ENCODE results near the gene SART1. TPM values are rescaled to one million over a fixed set of nuclear protein-coding genes. Genes with fewer than 3 reads are reported as not detected.

SART1 gene
- total RNA-seq, 1 donor from 2014 or later = 26.0 TPM

GRCh38 chr11:65972116-65972515 lies 10.6 kb downstream of the SART1 start:
- H3K4me1 ChIP-seq = no peaks in the 10 kb centered on the region
- H3K9me3 ChIP-seq = no peaks in the 10 kb centered on the region
- no peak for DNase-seq (ENCODE audit: extremely low spot score in 2 of 2)
- peaks cover 5 to 51% of the 10 kb centered on the region in 2 donors for H3K36me3 ChIP-seq
- no peak overlapping the region for H3K27ac ChIP-seq
- intact Hi-C loops (cut with DNase I) = no loop called here
- no peak overlapping the region for H3K4me3 ChIP-seq
- no peaks in the 10 kb centered on the region for H3K27me3 ChIP-seq
- TF ChIP-seq POLR2A (IDR thresholded peaks at IDR 0.05) (no peak), POLR2AphosphoS5 (IDR thresholded peaks at IDR 0.05; ENCODE audit: insufficient read depth in 1 of 2, low read depth in 1 of 2) (no peak), CTCF (IDR thresholded peaks at IDR 0.05) (no peak)

- Histone ChIP-seq H3K4me1 (no peaks in the 10 kb centered on the region), H3K27ac (no peak overlapping the region), H3K36me3 (peaks cover 0 to 50% of the 10 kb centered on the region in 2 donors), H3K4me3 (no peak overlapping the region), H3K27me3 (no peaks in the 10 kb centered on the region), H3K9me3 (no peaks in the 10 kb centered on the region)
- TF ChIP-seq CTCF (IDR thresholded peaks at IDR 0.05) = no peak
- TF ChIP-seq POLR2AphosphoS5 (IDR thresholded peaks at IDR 0.05; ENCODE audit: insufficient read depth in 1 of 2, low read depth in 1 of 2) = no peak
- TF ChIP-seq POLR2A (IDR thresholded peaks at IDR 0.05) = no peak
- DNase-seq (ENCODE audit: extremely low spot score in 2 of 2) = no peak
- intact Hi-C loops (cut with DNase I) = no loop called here
Measured at GRCh38 chr11:65973439-65974110, 12.0 kb downstream of the SART1 start.

GRCh38 chr11:65975771-65976170 lies 14.2 kb downstream of the SART1 start:
- no peak overlapping the region for H3K4me3 ChIP-seq
- intact Hi-C loops (cut with DNase I) = no loop called here
- no peak overlapping the region for H3K27ac ChIP-seq
- H3K4me1 ChIP-seq = no peaks in the 10 kb centered on the region
- H3K9me3 ChIP-seq = no peaks in the 10 kb centered on the region
- no peak for DNase-seq (ENCODE audit: extremely low spot score in 2 of 2)
- H3K27me3 ChIP-seq = no peaks in the 10 kb centered on the region
- peaks cover 0 to 46% of the 10 kb centered on the region in 2 donors for H3K36me3 ChIP-seq
- TF ChIP-seq CTCF (IDR thresholded peaks at IDR 0.05) (no peak), POLR2A (IDR thresholded peaks at IDR 0.05) (no peak), POLR2AphosphoS5 (IDR thresholded peaks at IDR 0.05; ENCODE audit: insufficient read depth in 1 of 2, low read depth in 1 of 2) (no peak)

GRCh38 chr11:65976216-65977176 lies 15.0 kb downstream of the SART1 start:
- Histone ChIP-seq H3K27ac (no peak overlapping the region), H3K36me3 (peaks cover 0 to 46% of the 10 kb centered on the region in 2 donors), H3K4me1 (no peaks in the 10 kb centered on the region), H3K4me3 (no peak overlapping the region), H3K27me3 (no peaks in the 10 kb centered on the region), H3K9me3 (no peaks in the 10 kb centered on the region)
- intact Hi-C loops (cut with DNase I) = no loop called here
- TF ChIP-seq CTCF (IDR thresholded peaks at IDR 0.05) (no peak), POLR2A (IDR thresholded peaks at IDR 0.05) (no peak), POLR2AphosphoS5 (IDR thresholded peaks at IDR 0.05; ENCODE audit: insufficient read depth in 1 of 2, low read depth in 1 of 2) (no peak)
- DNase-seq (ENCODE audit: extremely low spot score in 2 of 2) = no peak
